Epithelial cell of esophagus (primary cell): ENCODE data around the gene SENP7.
"Not testable (repeated sequence)": the region's sequence is repeated elsewhere in the genome, so short reads cannot be mapped to it uniquely, and the experiment has no call there.

Experiments
- DNase-seq: peaks from one replicate; pipeline ENCODE4 v3.0.0; 2010; ENCODE audit warnings: low read depth
- H3K4me3 ChIP-seq: 2 replicates; pipeline ENCODE4 v1.5.1; 2011; ENCODE audit warnings: mild to moderate bottlenecking, low read length, control low read depth
- TF ChIP-seq, protein P1 (sequence below): IDR thresholded peaks from 2 replicates; pipeline ENCODE4 v1.5.1; 2011; ENCODE audit warnings: low read depth, mild to moderate bottlenecking, low read length, control low read depth, inconsistent platforms; ENCODE audit not compliant: insufficient read depth; ENCODE audit errors: missing control alignments

Gene SENP7, protein sequence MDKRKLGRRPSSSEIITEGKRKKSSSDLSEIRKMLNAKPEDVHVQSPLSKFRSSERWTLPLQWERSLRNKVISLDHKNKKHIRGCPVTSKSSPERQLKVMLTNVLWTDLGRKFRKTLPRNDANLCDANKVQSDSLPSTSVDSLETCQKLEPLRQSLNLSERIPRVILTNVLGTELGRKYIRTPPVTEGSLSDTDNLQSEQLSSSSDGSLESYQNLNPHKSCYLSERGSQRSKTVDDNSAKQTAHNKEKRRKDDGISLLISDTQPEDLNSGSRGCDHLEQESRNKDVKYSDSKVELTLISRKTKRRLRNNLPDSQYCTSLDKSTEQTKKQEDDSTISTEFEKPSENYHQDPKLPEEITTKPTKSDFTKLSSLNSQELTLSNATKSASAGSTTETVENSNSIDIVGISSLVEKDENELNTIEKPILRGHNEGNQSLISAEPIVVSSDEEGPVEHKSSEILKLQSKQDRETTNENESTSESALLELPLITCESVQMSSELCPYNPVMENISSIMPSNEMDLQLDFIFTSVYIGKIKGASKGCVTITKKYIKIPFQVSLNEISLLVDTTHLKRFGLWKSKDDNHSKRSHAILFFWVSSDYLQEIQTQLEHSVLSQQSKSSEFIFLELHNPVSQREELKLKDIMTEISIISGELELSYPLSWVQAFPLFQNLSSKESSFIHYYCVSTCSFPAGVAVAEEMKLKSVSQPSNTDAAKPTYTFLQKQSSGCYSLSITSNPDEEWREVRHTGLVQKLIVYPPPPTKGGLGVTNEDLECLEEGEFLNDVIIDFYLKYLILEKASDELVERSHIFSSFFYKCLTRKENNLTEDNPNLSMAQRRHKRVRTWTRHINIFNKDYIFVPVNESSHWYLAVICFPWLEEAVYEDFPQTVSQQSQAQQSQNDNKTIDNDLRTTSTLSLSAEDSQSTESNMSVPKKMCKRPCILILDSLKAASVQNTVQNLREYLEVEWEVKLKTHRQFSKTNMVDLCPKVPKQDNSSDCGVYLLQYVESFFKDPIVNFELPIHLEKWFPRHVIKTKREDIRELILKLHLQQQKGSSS

DNA sequence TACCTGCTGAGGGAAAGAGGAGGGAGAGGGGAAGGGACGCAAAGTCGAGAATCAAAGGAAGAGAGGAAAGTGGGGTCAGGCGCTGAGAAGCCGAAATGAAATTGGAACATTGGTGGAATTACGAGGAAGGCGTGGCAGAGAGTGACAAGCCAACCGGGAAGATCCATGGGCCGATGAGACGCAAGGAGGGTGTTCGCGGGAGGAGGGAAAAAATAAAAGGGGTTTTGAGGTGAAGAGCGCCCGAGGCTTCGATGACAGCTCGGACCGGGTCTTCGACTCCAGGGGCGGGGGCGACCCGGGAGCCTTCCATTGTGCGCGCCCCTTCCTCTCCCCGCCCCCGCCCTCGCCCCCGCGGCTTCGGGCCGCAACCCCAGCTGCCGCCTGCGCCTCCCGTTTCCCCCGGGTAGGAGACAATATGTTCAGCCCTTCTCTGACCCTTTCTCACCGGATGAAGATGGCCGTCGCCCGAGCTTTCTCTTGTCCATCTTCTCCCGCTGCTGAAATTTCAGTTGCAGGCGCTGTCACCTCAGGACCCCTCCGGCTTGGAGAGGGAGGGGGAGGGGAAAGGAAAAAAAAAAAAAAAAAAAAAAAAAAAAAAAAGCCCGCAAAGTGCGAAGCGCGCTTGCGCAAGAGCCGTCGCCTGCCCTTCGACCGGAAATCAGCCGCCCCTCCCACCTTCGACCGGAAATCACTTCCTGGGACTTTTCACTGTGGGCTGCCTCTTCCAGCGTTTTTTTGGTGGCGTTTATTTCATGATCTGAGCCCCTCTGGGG is at the start of gene SENP7:
TSS of gene SENP7 (minus strand) at position 567 of the 773 bp plus-strand sequence. CDS start at position 485, 82 bp downstream.
- DNase-seq, result peak; percentile 78
- TF ChIP-seq, protein P1, sequence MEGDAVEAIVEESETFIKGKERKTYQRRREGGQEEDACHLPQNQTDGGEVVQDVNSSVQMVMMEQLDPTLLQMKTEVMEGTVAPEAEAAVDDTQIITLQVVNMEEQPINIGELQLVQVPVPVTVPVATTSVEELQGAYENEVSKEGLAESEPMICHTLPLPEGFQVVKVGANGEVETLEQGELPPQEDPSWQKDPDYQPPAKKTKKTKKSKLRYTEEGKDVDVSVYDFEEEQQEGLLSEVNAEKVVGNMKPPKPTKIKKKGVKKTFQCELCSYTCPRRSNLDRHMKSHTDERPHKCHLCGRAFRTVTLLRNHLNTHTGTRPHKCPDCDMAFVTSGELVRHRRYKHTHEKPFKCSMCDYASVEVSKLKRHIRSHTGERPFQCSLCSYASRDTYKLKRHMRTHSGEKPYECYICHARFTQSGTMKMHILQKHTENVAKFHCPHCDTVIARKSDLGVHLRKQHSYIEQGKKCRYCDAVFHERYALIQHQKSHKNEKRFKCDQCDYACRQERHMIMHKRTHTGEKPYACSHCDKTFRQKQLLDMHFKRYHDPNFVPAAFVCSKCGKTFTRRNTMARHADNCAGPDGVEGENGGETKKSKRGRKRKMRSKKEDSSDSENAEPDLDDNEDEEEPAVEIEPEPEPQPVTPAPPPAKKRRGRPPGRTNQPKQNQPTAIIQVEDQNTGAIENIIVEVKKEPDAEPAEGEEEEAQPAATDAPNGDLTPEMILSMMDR, result no peak
- peak within 1 kb of the TSS; percentile 71 for H3K4me3 ChIP-seq

DNA sequence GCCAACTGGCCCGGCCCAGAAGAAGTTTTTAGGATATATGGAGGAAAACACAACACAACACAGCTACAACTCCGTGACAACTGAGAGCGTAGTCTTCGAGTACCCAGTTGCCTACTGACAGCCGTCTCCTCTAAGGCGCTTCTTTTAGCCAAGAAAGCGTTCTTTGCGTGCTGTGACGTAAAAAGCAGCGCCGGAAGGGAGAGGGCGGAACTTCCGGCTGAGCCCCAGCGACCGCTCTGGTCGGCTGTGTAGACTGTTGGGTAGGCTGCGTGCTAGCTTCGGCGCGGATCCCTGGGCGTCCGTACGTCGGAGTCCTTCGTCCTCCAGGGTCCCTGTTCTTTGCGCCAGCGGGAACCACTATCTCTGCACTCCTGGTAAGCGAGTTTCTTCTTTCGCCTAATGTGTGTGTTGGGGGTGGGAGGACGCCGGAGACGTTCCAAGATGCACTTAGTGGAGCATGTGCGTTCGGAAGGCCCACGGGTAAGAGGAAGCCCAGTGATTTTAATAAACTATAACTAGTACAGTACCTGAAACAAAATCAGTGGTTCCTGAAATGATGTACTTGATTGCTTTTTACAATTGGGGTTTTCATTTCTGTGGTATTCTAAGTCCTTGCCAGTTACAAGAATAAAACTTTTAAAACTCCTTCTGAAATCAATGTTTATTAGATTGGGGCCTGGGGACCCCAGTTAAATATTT is 48.8 kb upstream of the SENP7 start, which contains the start of gene TRMT10C:
TSS of gene TRMT10C (plus strand) at position 239 of the 699 bp plus-strand sequence. CDS start 2,914 bp downstream, outside the sequence.
- H3K4me3 ChIP-seq, result peak within 1 kb of the TSS; percentile 99
- DNase-seq, result peak; percentile 95
- TF ChIP-seq, protein P1, result no peak

DNA sequence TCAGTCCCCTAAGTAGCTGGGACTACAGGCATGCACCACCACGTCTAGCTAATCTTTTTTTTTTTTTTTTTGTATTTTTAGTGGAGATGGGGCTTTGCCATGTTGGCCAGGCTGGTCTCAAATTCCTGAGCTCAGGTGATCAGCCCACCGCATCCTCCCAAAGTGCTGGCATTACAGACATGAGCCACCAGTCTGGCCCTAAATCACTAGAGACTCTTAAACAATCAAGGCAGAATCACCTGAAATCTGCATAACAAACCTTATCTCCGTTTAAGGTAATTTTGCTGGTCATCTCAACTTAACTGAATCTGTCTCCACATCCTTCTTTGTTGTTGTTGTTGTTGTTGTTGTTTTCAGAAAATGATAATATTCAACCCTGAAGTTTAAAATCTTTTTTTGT is 43.1 kb upstream of the SENP7 start:
- TF ChIP-seq, protein P1, result no peak
- no peak for DNase-seq
- H3K4me3 ChIP-seq, result no peak overlapping the region

DNA sequence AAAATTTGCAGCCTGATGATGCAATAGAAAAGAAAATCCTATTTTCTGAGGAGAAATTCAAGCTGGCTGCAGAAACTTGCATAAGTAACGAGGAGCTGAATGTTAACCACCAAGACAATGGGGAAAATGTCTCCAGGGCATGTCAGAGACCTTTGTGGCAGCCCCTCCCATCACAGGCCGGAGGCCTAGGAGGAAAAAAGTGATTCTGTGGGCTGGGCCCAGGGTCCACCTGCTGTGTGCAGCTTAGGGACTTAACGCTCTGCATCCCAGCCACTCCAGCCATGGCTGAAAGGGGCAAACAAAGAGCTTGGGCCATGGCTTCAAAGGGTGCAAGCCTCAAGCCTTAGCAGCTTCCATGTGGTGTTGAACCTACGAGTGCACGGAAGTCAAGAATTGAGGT is 40.4 kb upstream of the SENP7 start:
- not testable (repeated sequence) for DNase-seq

DNA sequence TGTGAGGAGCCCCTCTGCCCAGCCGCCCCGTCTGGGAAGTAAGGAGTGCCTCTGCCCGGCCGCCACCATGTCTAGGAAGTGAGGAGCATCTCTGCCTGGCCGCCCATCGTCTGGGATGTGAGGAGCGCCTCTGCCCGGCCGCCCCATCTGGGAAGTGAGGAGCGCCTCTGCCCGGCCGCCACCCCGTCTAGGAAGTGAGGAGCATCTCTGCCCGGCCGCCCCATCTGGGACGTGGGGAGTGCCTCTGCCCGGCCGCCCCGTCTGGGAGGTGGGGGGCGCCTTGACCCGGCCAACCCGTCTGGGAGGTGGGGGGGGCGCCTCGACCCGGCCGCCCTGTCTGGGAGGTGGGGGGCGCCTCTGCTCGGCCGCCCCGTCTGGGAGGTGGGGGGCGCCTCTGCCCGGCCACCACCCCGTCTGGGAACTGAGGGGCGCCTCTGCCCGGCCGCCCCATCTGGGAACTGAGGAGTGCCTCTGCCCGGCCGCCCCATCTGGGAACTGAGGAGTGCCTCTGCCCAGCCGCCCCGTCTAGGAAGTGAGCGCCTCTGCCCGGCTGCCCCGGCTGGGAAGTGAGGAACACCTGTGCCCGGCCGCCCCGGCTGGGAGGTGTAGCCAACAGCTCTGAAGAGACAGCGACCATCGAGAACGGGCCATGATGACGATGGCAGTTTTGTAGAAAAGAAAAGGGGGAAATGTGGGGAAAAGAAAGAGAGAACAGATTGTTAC is 38.5 kb upstream of the SENP7 start:
- DNase-seq, H3K4me3 ChIP-seq: not testable (repeated sequence)

More for the DNA sequence above, 40.4 kb upstream of the SENP7 start:
- H3K4me3 ChIP-seq, result not testable (repeated sequence)

DNA sequence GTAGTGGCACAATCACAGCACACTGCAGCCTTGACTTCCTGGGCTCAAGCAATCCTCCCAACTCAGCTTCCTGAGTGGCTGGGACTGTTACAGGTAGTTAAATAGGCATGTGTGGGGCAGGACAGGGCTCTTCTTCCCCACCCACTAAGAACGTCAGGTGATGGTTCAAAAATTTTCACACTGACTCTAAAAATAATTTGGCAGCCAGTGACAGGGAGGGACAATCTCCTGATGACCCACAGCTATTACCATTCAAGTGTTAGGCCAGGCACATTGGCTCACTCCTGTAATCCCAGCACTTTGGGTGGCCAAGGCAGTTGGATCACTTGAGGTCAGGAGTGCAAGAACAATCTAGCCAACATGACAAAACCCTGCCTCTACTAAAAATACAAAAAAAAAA is 36.5 kb upstream of the SENP7 start:
- DNase-seq, result no peak
- H3K4me3 ChIP-seq, result no peak overlapping the region
- TF ChIP-seq, protein P1, result no peak
